ENCODE data around the gene KDSR.

- TF ChIP-seq CTCF (IDR thresholded peaks at IDR 0.05 in 4 of 5, conservative IDR thresholded peaks at IDR 0.05 in 1 of 5): no peak
- TF ChIP-seq POLR2A (IDR thresholded peaks at IDR 0.05): no peak
Measured at GRCh38 chr18:63402246-63403162, 35.5 kb upstream of the KDSR start.

Measured in gastrocnemius medialis (tissue), 4 donors.